Loucy (cell line): ENCODE results near the gene MTFR1L.

Source experiments
- CTCF ChIP-seq: fragments of 200-600 bp; sonication (generic); conservative IDR thresholded peaks from 2 replicates; pipeline ENCODE4 v1.5.1; 2014; ENCODE audit warnings: mild to moderate bottlenecking, antibody characterized with exemption, low read length
- EZH2phosphoT487 ChIP-seq: fragments of 200-600 bp; IDR thresholded peaks from 2 replicates; pipeline ENCODE4 v1.6.1; 2018; ENCODE audit warnings: antibody characterized with exemption, mild to moderate bottlenecking, moderate library complexity, borderline replicate concordance

GRCh38 chr1:25814549-25815087, 5.1 kb upstream of the MTFR1L start:
- TF ChIP-seq CTCF (no peak), EZH2phosphoT487 (no peak)
